DMS53 (cell line): ENCODE measurements around the gene ACOT7.
"Not testable (repeated sequence)": the region's sequence is repeated elsewhere in the genome, so short reads cannot be mapped to it uniquely, and the experiment has no call there.

Source experiments
- DNase-seq: peaks from one replicate; lab custom pipeline; 2025; lab: John Stamatoyannopoulos, UW

ACOT7 gene

GRCh38 chr1:6233376-6233775, 160.2 kb downstream of the ACOT7 start:
- no peak for DNase-seq

- no peak for DNase-seq
Measured at GRCh38 chr1:6225651-6226050, 167.9 kb downstream of the ACOT7 start.

GRCh38 chr1:6224718-6225117, 168.8 kb downstream of the ACOT7 start:
- DNase-seq, result no peak

DNA sequence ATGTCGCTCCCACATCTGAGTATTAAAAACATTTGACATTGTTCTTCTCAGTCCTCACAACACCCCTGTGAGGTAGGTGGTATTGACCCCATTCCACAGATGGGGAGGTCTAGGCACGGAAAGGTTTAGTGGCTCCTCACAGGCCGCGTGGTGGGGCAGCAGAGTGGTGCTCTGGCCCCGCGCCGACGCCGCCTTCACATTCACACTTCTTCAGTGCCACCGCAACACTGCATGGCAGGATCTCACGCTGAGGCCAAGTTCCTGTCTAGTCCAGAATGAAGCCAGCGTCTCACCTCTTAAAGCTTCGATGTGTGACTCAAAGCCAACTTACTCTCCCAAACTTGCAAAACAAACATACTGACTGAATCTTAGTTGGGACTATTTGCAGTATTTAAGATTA, 169.9 kb downstream of the ACOT7 start:
- no peak for DNase-seq

GRCh38 chr1:6222636-6223035, 170.9 kb downstream of the ACOT7 start:
- no peak for DNase-seq

- peak; percentile 35 for DNase-seq
Measured at GRCh38 chr1:6221210-6221784, 172.3 kb downstream of the ACOT7 start.

GRCh38 chr1:6220236-6220635, 173.3 kb downstream of the ACOT7 start:
- DNase-seq, result peak; percentile 52

DNA sequence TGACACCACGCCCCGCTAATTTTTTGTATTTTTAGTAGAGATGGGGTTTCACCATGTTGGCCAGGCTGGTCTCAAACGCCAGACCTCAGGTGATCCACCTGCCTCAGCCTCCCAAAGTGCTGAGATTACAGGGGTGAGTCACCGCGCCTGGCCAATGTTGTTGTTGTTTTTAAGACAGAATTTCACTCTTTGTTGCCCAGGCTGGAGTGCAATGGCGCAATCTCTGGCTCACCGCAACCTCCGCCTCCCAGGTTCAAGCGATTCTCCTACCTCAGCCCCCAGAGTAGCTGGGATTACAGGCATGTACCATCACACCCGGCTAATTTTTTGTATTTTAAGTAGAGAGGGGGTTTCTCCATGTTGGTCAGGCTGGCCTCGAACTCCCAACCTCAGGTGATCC, 173.9 kb downstream of the ACOT7 start:
- DNase-seq, result not testable (repeated sequence)

GRCh38 chr1:6218375-6219164, 175.0 kb downstream of the ACOT7 start:
- DNase-seq, result peak; percentile 85
